Endothelial cell of umbilical vein (primary cell): Measurements from ENCODE around the gene CCN2. TPM values are rescaled to one million over a fixed set of nuclear protein-coding genes. Genes with fewer than 3 reads are reported as not detected.
A peak's percentile ranks its signal among the peaks of the same experiment; 100 is the strongest.

Experiments used
- BruUV-seq: library from RNA; stranded (reverse); fragments of 400-500 nt; replicated peaks from 2 replicates; lab custom pipeline; 2021; lab: Mats Ljungman, UMichigan
- CTCF ChIA-PET: fragments of 300-600, 350-600 bp; sonication (Branson Sonifier 250); formaldehyde crosslinking; loops from one replicate; lab custom pipeline; 2021; ENCODE audit warnings: antibody characterized with exemption, inconsistent platforms; lab: Charles Lee
- POLR2A ChIA-PET: fragments of 300-600, 350-600 bp; sonication (Branson Sonifier 250); formaldehyde crosslinking; loops from one replicate; lab custom pipeline; 2021; ENCODE audit warnings: antibody characterized with exemption, inconsistent platforms; lab: Charles Lee
- DNase-seq: peaks from one replicate; pipeline ENCODE4 v3.0.0-alpha.2; 2011; ENCODE audit warnings: low read depth, low spot score
- FAIRE-seq: peaks from 2 replicates; lab custom pipeline; 2011; peaks lifted over from hg19 to GRCh38; lab: Jason Lieb, UNC
- H2AFZ ChIP-seq: 2 replicates; pipeline ENCODE4 v1.6.0; 2012; ENCODE audit warnings: low read depth, low read length, control low read depth, inconsistent platforms
- H3K27ac ChIP-seq: 2 replicates; pipeline ENCODE4 v1.5.1; 2011; ENCODE audit warnings: low read depth, mild to moderate bottlenecking, control low read depth, low read length, moderate library complexity; ENCODE audit not compliant: insufficient read depth
- H3K27me3 ChIP-seq, 2 experiments: 2 replicates each; pipeline versions ENCODE4 v1.6.0 to v1.6.1; 2011; ENCODE audit warnings: low read length in 2 of 2, mixed read lengths in 1 of 2; ENCODE audit not compliant: control insufficient read depth in 2 of 2, insufficient read depth in 2 of 2
- H3K36me3 ChIP-seq, 2 experiments: 2 replicates in 1 of 2; 3 replicates in 1 of 2; pipeline ENCODE4 v1.5.1; 2011; ENCODE audit warnings: low read length in 2 of 2, mild to moderate bottlenecking in 1 of 2, moderate library complexity in 1 of 2; ENCODE audit not compliant: control insufficient read depth in 2 of 2, insufficient read depth in 2 of 2; ENCODE audit errors: extremely low read depth in 1 of 2
- H3K4me1 ChIP-seq: 3 replicates; pipeline ENCODE4 v1.5.1; 2011; ENCODE audit warnings: mild to moderate bottlenecking, low read length; ENCODE audit not compliant: control insufficient read depth, insufficient read depth; ENCODE audit errors: extremely low read depth
- H3K4me2 ChIP-seq: 2 replicates; pipeline ENCODE4 v1.6.1; 2011; ENCODE audit warnings: low read length, control low read depth, mixed read lengths; ENCODE audit not compliant: insufficient read depth
- H3K4me3 ChIP-seq, 3 experiments: fragments of 200-600 bp in 1 of 3; sonication (generic), shearing (Covaris generic) in 1 of 3; replicated peaks in 1 of 3; 2 replicates each; pipeline ENCODE4 v1.5.1; 2011 to 2016; ENCODE audit warnings: control low read depth in 3 of 3, low read length in 3 of 3, mild to moderate bottlenecking in 2 of 3, inconsistent platforms in 1 of 3, low read depth in 1 of 3, moderate library complexity in 1 of 3; ENCODE audit not compliant: insufficient read depth in 1 of 3
- H3K79me2 ChIP-seq: 2 replicates; pipeline ENCODE4 v1.6.0; 2012; ENCODE audit warnings: low read length, inconsistent platforms; ENCODE audit not compliant: control insufficient read depth, insufficient read depth
- H3K9ac ChIP-seq: replicated peaks from 2 replicates; pipeline ENCODE3; 2011; ENCODE audit warnings: low read length, control low read depth; ENCODE audit not compliant: insufficient read depth; ENCODE audit errors: extremely low read depth
- H3K9me1 ChIP-seq: replicated peaks from 3 replicates; pipeline ENCODE4 v1.6.0; 2011; ENCODE audit warnings: mild to moderate bottlenecking, low read length; ENCODE audit not compliant: control insufficient read depth, insufficient read depth; ENCODE audit errors: extremely low read depth
- H3K9me3 ChIP-seq: replicated peaks from 2 replicates; pipeline ENCODE4 v1.5.1; 2012; ENCODE audit warnings: low read length, inconsistent platforms; ENCODE audit not compliant: control insufficient read depth, insufficient read depth
- H4K20me1 ChIP-seq: replicated peaks from 2 replicates; pipeline ENCODE3; 2011; ENCODE audit warnings: mild to moderate bottlenecking, low read length; ENCODE audit not compliant: control insufficient read depth, insufficient read depth; ENCODE audit errors: extremely low read depth
- CTCF ChIP-seq, 2 donors: IDR thresholded peaks; 1 replicate in 1 of 2; 2 replicates in 1 of 2; pipeline ENCODE4 v1.5.1; 2011; ENCODE audit warnings: low read length in 2 of 2, mild to moderate bottlenecking in 2 of 2, moderate library complexity in 2 of 2, control low read depth in 1 of 2, inconsistent platforms in 1 of 2, low read depth in 1 of 2; ENCODE audit not compliant: insufficient read depth in 1 of 2; ENCODE audit errors: extremely low read depth in 1 of 2
- EZH2 ChIP-seq: IDR thresholded peaks from 2 replicates; pipeline ENCODE4 v1.6.1; 2012; ENCODE audit warnings: borderline replicate concordance, low read depth, mild to moderate bottlenecking, moderate library complexity, low read length, inconsistent platforms; ENCODE audit not compliant: severe bottlenecking
- FOS ChIP-seq: IDR thresholded peaks from 2 replicates; pipeline ENCODE4 v1.6.1; 2011; ENCODE audit warnings: mild to moderate bottlenecking, low read length, moderate library complexity, borderline replicate concordance; ENCODE audit not compliant: insufficient read depth
- GATA2 ChIP-seq: IDR thresholded peaks from 2 replicates; pipeline ENCODE4 v1.7.0; 2011; ENCODE audit warnings: low read depth, mild to moderate bottlenecking, moderate library complexity, mixed read lengths, low read length; ENCODE audit not compliant: insufficient read length, insufficient read depth
- JUN ChIP-seq: IDR thresholded peaks from 2 replicates; pipeline ENCODE4 v1.6.1; 2011; ENCODE audit warnings: borderline replicate concordance, low read depth; ENCODE audit not compliant: insufficient read length, insufficient read depth
- MYC ChIP-seq: IDR thresholded peaks from one replicate; pipeline ENCODE4 v1.6.1; 2011; ENCODE audit warnings: mild to moderate bottlenecking, low read depth, low read length
- POLR2A ChIP-seq: IDR thresholded peaks from 2 replicates; pipeline ENCODE4 v1.6.1; 2012; ENCODE audit warnings: low read depth, mild to moderate bottlenecking, control low read depth, low read length
- POLR2AphosphoS5 ChIP-seq: IDR thresholded peaks from 2 replicates; pipeline ENCODE4 v1.6.1; 2012; ENCODE audit warnings: low read depth, mild to moderate bottlenecking, control low read depth, low read length, moderate library complexity; ENCODE audit not compliant: insufficient read depth
- dilution Hi-C: fragments of 300-500 bp; cut with MboI; formaldehyde crosslinking; loops from one replicate; pipeline ENCODE4 v1.15.0; 2019; ENCODE audit warnings: low sequenced_read_pairs; ENCODE audit not compliant: extremely low pct_ligation_motif_present
- intact Hi-C: fragments of 100-400 bp; cut with micrococcal nuclease; formaldehyde crosslinking; loops from one replicate; pipeline ENCODE4 v1.10.0; 2022
- polyA plus RNA-seq, 4 experiments: library from polyadenylated mRNA; depleted of rRNA in 3 of 4; stranded (reverse) in 3 of 4; unstranded in 1 of 4; fragments of >200 nt; gene quantifications; 2 replicates each; pipeline versions ENCODE4 v1.2.1 to v1.2.3, GENCODE V29; 2011 to 2012; ENCODE audit warnings: missing spikeins in 1 of 4
- total RNA-seq: library from RNA; stranded (reverse); gene quantifications from 2 replicates; pipeline ENCODE4 v1.2.3, GENCODE V29; 2021
- TF ChIP-seq, protein P1 (sequence below): IDR thresholded peaks from 2 replicates; pipeline ENCODE4 v1.6.1; 2011; ENCODE audit not compliant: insufficient read depth, insufficient read length

The CCN2 gene
- total and polyA plus RNA-seq, 2 donors (not counting 3 experiments of a cell fraction or from before 2014, with no cell fraction given): 1,926 to 2,488 TPM

GRCh38 chr6:131976545-131977061 lies 25.4 kb upstream of the CCN2 start:
- ChIA-PET CTCF (interaction anchor here (0.5 to 2.0 kb wide), 4 partner anchors 11 to 242 kb away, joined by 3 to 9 read pairs (median 3); no protein-coding TSS in a partner anchor), POLR2A (interaction anchor here (0.8 kb wide), 1 partner anchor 22 kb away, joined by 3 read pairs; no protein-coding TSS in a partner anchor)
- peak overlapping the region; percentile 11 for H2AFZ ChIP-seq
- intact Hi-C loops: no loop called here
- FAIRE-seq: peak; percentile 28
- no peaks in the 10 kb centered on the region for H3K9me3 ChIP-seq
- no peak overlapping the region for H3K27ac ChIP-seq
- peaks cover 21% of the 10 kb centered on the region for H3K4me1 ChIP-seq
- H3K27me3 ChIP-seq: no peaks in the 10 kb centered on the region
- H3K9me1 ChIP-seq: no peaks in the 10 kb centered on the region
- H3K79me2 ChIP-seq: no peaks in the 10 kb centered on the region
- dilution Hi-C loops: no loop called here
- H3K4me2 ChIP-seq: no peak overlapping the region
- no peak overlapping the region for H3K9ac ChIP-seq
- no peaks in the 10 kb centered on the region for H4K20me1 ChIP-seq
- H3K36me3 ChIP-seq: no peaks in the 10 kb centered on the region
- no peak overlapping the region for H3K4me3 ChIP-seq
- no TSS peak for BruUV-seq
- TF ChIP-seq EZH2 (no peak), FOS (no peak), POLR2A (no peak)
- peak; percentile 81 for DNase-seq

DNA sequence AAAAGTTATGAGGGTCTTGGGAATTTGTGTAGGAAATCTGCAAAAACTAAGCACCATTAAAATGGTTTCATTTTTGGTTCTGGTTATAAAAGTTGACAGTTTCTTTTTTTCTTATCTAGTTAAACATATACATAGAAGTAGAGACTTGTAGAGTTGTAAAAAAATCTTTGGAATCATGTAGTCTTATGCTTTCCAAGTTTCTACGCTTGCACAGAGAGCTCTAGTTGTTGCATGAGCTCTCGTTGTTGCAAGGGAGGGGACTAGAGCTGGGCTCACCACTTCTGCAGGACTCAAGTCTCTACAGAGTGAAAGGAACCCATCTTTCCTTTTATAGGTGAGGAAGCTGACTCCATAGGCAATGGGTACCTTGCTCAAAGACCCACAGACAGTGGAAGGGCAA lies 21.6 kb upstream of the CCN2 start:
- BruUV-seq: no TSS peak
- H3K4me1 ChIP-seq: peaks cover 3% of the 10 kb centered on the region
- DNase-seq (no peak), FAIRE-seq (no peak)
- H2AFZ ChIP-seq: no peak overlapping the region
- intact Hi-C loops (no loop called here), dilution Hi-C loops (no loop called here)
- no peaks in the 10 kb centered on the region for H3K36me3 ChIP-seq
- no peaks in the 10 kb centered on the region for H3K9me3 ChIP-seq
- ChIA-PET CTCF (no interaction called here), POLR2A (no interaction called here)
- no peaks in the 10 kb centered on the region for H3K9me1 ChIP-seq
- H3K79me2 ChIP-seq: no peaks in the 10 kb centered on the region
- no peaks in the 10 kb centered on the region for H3K27me3 ChIP-seq
- H3K4me3 ChIP-seq: no peak overlapping the region
- TF ChIP-seq MYC: no peak
- no peak for TF ChIP-seq POLR2AphosphoS5
- no peak for TF ChIP-seq POLR2A
- no peak for TF ChIP-seq FOS
- no peak for TF ChIP-seq CTCF (IDR thresholded peaks at IDR 0.05; ENCODE audit: extremely low read depth in 1 of 2, insufficient read depth in 1 of 2, low read depth in 1 of 2, low read length in 2 of 2)
- no peak for TF ChIP-seq GATA2
- no peak for TF ChIP-seq JUN
- no peak for TF ChIP-seq EZH2
- TF ChIP-seq, protein P1, sequence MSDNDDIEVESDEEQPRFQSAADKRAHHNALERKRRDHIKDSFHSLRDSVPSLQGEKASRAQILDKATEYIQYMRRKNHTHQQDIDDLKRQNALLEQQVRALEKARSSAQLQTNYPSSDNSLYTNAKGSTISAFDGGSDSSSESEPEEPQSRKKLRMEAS: no peak
- H3K27ac ChIP-seq: no peak overlapping the region
- no peak overlapping the region for H3K4me2 ChIP-seq
- no peak overlapping the region for H3K9ac ChIP-seq
- no peaks in the 10 kb centered on the region for H4K20me1 ChIP-seq
